HepG2 (cell line): Measurements from ENCODE around the gene NOM1. TPM values are rescaled to one million over a fixed set of nuclear protein-coding genes. Genes with fewer than 3 reads are reported as not detected.

Experiments used
- ATAC-seq: fragments of 200-7000 bp; cut with Tn5 transposase; 3 replicates; pipeline ENCODE4 v1.9.1; 2020; ENCODE audit warnings: mild to moderate bottlenecking, moderate library complexity
- BruUV-seq: library from RNA; stranded (reverse); fragments of 400-500 nt; replicated peaks from 2 replicates; lab custom pipeline; 2021; lab: Mats Ljungman, UMichigan
- CTCF ChIA-PET: fragments of 300-600 bp; formaldehyde crosslinking; extraction: SDS; loops from one replicate; lab custom pipeline; 2021; ENCODE audit warnings: low total read pairs, inconsistent platforms, low intra/inter-chr PET ratio; lab: Yijun Ruan, JAX
- POLR2A ChIA-PET: fragments of 350-600 bp; sonication (Branson Sonifier 250); formaldehyde crosslinking; loops from one replicate; lab custom pipeline; 2020; ENCODE audit warnings: antibody characterized with exemption, inconsistent platforms; lab: Yijun Ruan, JAX
- DNase-seq: peaks from one replicate; pipeline ENCODE4 v3.0.0-alpha.2; 2015; ENCODE audit warnings: low spot score
- FAIRE-seq: peaks from 3 replicates; lab custom pipeline; 2011; peaks lifted over from hg19 to GRCh38; lab: Jason Lieb, UNC
- H2AFZ ChIP-seq: one replicate; pipeline ENCODE4 v1.6.1; 2011; ENCODE audit warnings: low read length, inconsistent platforms
- H3K27ac ChIP-seq: fragments of 300-600 bp; 3 replicates; pipeline ENCODE4 v1.8.0; 2011; ENCODE audit warnings: mixed run types, mild to moderate bottlenecking, mixed read lengths, low read length, inconsistent platforms; ENCODE audit not compliant: insufficient read depth; ENCODE audit errors: extremely low read length
- H3K27me3 ChIP-seq, 2 experiments: fragments of 200-600 bp in 1 of 2; 2 replicates in 1 of 2; 3 replicates in 1 of 2; pipeline versions ENCODE4 v1.6.0 to v1.8.0; 2011; ENCODE audit warnings: low read length in 2 of 2, mild to moderate bottlenecking in 2 of 2, moderate library complexity in 2 of 2, inconsistent platforms in 1 of 2; ENCODE audit not compliant: insufficient read depth in 2 of 2, control insufficient read depth in 1 of 2
- H3K36me3 ChIP-seq, 2 experiments: fragments of 200-600 bp in 1 of 2; replicated peaks in 1 of 2; 2 replicates in 1 of 2; 3 replicates in 1 of 2; pipeline versions ENCODE4 v1.5.1 to v1.8.0; 2011; ENCODE audit warnings: low read length in 2 of 2, inconsistent platforms in 1 of 2; ENCODE audit not compliant: insufficient read depth in 2 of 2, control insufficient read depth in 1 of 2
- H3K4me1 ChIP-seq: 2 replicates; pipeline ENCODE4 v1.5.1; 2012; ENCODE audit warnings: low read length, inconsistent platforms; ENCODE audit not compliant: insufficient read depth
- H3K4me2 ChIP-seq: 2 replicates; pipeline ENCODE4 v1.6.0; 2011; ENCODE audit warnings: low read depth, low read length, inconsistent platforms
- H3K4me3 ChIP-seq, 3 experiments: fragments of 200-600 bp in 1 of 3; sonication (generic), shearing (Covaris generic) in 1 of 3; replicated peaks in 1 of 3; 2 replicates each; pipeline ENCODE4 v1.5.1; 2011 to 2016; ENCODE audit warnings: low read length in 3 of 3, inconsistent platforms in 2 of 3, low read depth in 2 of 3, mild to moderate bottlenecking in 2 of 3, control low read depth in 1 of 3, mixed read lengths in 1 of 3; ENCODE audit not compliant: insufficient read depth in 1 of 3
- H3K79me2 ChIP-seq: one replicate; pipeline ENCODE4 v1.6.1; 2011; ENCODE audit warnings: low read length, inconsistent platforms; ENCODE audit not compliant: insufficient read depth
- H3K9ac ChIP-seq: 2 replicates; pipeline ENCODE4 v1.6.0; 2011; ENCODE audit warnings: mild to moderate bottlenecking, low read depth, low read length, inconsistent platforms; ENCODE audit not compliant: insufficient read depth
- H3K9me3 ChIP-seq: 2 replicates; pipeline ENCODE4 v1.5.1; 2012; ENCODE audit warnings: mild to moderate bottlenecking, low read length
- H4K20me1 ChIP-seq: 2 replicates; pipeline ENCODE4 v1.6.0; 2011; ENCODE audit warnings: inconsistent platforms, mild to moderate bottlenecking, low read length, moderate library complexity; ENCODE audit not compliant: insufficient read depth
- AGO2 ChIP-seq: fragments of 200-400 bp; formaldehyde crosslinking; optimal IDR thresholded peaks from 2 replicates; pipeline ENCODE3; 2017; ENCODE audit warnings: mild to moderate bottlenecking, low read depth, low read length, moderate library complexity
- HOXA7 ChIP-seq: sonication (generic); formaldehyde crosslinking; IDR thresholded peaks from 2 replicates; pipeline ENCODE4 v1.8.1; 2022; ENCODE audit warnings: mild to moderate bottlenecking, missing genetic modification reagents, moderate library complexity
- MEF2D ChIP-seq: sonication (generic); formaldehyde crosslinking; IDR thresholded peaks from 2 replicates; pipeline ENCODE4 v1.5.1; 2020; ENCODE audit warnings: mild to moderate bottlenecking, missing genetic modification reagents
- ONECUT2 ChIP-seq: sonication (generic); formaldehyde crosslinking; IDR thresholded peaks from 2 replicates; pipeline ENCODE4 v1.4.0; 2020; ENCODE audit warnings: missing genetic modification reagents
- ZBTB38 ChIP-seq: sonication (generic); formaldehyde crosslinking; IDR thresholded peaks from 2 replicates; pipeline ENCODE4 v1.5.1; 2020; ENCODE audit warnings: mild to moderate bottlenecking, missing genetic modification reagents
- ZZZ3 ChIP-seq: sonication (generic); formaldehyde crosslinking; IDR thresholded peaks from 2 replicates; pipeline ENCODE4 v1.4.0; 2020; ENCODE audit warnings: missing genetic modification reagents, mild to moderate bottlenecking, borderline replicate concordance
- WGBS: methylation state at CpG from one replicate; pipeline ENCODE4 v1.1.6; 2017; ENCODE audit warnings: low lambda C conversion rate; 5-methylcytosine and 5-hydroxymethylcytosine counted together
- in situ Hi-C: cut with HindIII; loops from 2 replicates; pipeline ENCODE4 v1.10.0; 2017; ENCODE audit warnings: low pct_unique_long_range_greater_than_20kb; ENCODE audit not compliant: extremely low pct_ligation_motif_present
- intact Hi-C: fragments of 100-400 bp; cut with micrococcal nuclease; formaldehyde crosslinking; loops from one replicate; pipeline ENCODE4 v1.10.0; 2022; ENCODE audit not compliant: unreplicated experiment
- polyA plus RNA-seq, 8 experiments: library from polyadenylated mRNA; depleted of rRNA in 3 of 8; stranded (reverse) in 7 of 8; unstranded in 1 of 8; fragments of >200 nt; fragmentation: Illumina TruSeq in 4 of 8; extraction: Trizol in 4 of 8; gene quantifications; 2 replicates each; pipeline versions ENCODE4 v1.2.1 to v1.2.3, GENCODE V29; 2011 to 2016; ENCODE audit warnings: low read depth in 4 of 8, missing spikeins in 1 of 8, mixed read lengths in 1 of 8; ENCODE audit not compliant: insufficient read depth in 1 of 8
- total RNA-seq, 5 experiments: library from RNA; depleted of rRNA; stranded (reverse); fragments of >200 nt; fragmentation: Illumina TruSeq; extraction: Trizol; gene quantifications; 2 replicates each; pipeline ENCODE4 v1.2.3, GENCODE V29; 2016; ENCODE audit warnings: low read depth in 1 of 5
- TF ChIP-seq, protein P1 (sequence below): sonication (generic); formaldehyde crosslinking; IDR thresholded peaks from 2 replicates; pipeline ENCODE4 v1.8.0; 2022; ENCODE audit warnings: mild to moderate bottlenecking, missing genetic modification reagents, moderate library complexity
- TF ChIP-seq, protein P2 (sequence below): sonication (generic); formaldehyde crosslinking; IDR thresholded peaks from 2 replicates; pipeline ENCODE4 v1.4.0; 2020; ENCODE audit warnings: missing genetic modification reagents
- TF ChIP-seq, protein P3 (sequence below): sonication (generic); formaldehyde crosslinking; IDR thresholded peaks from 2 replicates; pipeline ENCODE4 v1.9.0; 2021; ENCODE audit warnings: missing genetic modification reagents, borderline replicate concordance
- TF ChIP-seq, protein P4 (sequence below): IDR thresholded peaks from 2 replicates; pipeline ENCODE4 v1.6.1; 2016; ENCODE audit warnings: missing biosample characterization, missing genetic modification reagents, low read depth

The NOM1 gene
- total and polyA plus RNA-seq, 2 of the 13 experiments (the other 11 are each of a cell fraction or from before 2014, with no cell fraction given): 14.2 to 26.2 TPM

DNA sequence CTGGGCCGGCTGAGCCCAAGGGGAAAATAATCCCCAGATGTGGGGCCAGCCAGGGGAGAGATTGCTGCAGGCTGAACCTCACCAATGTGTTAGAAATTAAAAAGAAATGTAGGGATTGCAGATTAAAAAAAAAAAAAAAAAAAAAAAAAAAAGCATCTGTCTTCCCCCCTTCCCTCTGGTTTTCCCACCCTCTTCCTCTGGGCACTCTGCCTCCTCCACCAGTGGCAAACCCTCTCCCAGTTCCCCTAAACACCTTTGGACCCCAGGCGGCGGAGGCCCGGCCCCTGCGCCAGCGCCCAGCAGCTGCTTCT is 53.9 kb downstream of the NOM1 start (continued):
- TF ChIP-seq, protein P1, sequence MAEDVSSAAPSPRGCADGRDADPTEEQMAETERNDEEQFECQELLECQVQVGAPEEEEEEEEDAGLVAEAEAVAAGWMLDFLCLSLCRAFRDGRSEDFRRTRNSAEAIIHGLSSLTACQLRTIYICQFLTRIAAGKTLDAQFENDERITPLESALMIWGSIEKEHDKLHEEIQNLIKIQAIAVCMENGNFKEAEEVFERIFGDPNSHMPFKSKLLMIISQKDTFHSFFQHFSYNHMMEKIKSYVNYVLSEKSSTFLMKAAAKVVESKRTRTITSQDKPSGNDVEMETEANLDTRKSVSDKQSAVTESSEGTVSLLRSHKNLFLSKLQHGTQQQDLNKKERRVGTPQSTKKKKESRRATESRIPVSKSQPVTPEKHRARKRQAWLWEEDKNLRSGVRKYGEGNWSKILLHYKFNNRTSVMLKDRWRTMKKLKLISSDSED: no peak
- TF ChIP-seq ONECUT2 (CRISPR knock-in tag) (no peak), HOXA7 (no peak), MEF2D (CRISPR knock-in tag) (no peak), ZZZ3 (CRISPR knock-in tag) (no peak)

DNA sequence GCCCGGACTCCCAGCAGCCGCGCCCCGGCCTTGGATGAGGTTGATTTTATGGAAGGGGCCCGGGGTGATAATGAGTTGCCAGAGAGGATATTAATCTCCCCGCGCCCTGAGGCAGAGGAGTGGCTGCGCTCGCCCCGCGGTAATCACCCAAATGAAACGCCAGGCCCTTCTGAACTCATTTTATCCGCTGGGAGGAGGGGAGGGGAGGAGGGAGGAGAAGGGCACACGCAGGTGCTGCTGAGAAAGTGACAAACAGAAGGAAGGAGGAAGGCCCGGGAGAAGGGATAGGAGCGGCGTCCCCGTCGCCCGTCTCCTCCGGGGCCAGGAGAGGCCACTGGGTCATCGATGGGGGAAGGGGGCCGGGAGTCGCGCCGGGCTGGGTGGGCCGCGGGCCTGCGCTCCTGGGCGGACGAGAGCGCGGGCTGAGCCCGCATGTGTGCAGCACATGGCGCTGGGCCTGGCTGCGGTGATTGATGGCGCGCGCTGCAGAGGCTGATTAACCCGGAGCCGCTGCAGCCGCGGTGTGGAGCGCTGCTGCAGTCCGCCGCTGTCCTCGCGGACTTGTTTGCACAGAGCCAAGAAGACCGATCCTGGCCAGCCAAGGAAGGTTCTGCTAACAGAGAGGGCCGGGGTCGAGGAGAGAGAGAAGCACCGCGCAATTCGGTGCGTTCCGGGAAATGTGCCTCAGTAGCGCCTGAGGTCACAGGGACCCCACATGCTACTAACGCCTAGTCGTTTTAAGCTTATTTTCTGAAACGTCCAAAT is 54.4 kb downstream of the NOM1 start:
- intact Hi-C loops (no loop called here), in situ Hi-C loops (no loop called here)
- DNase-seq (no peak), ATAC-seq (no peak), FAIRE-seq (no peak)
- H3K9ac ChIP-seq: no peak overlapping the region
- TF ChIP-seq, protein P2, sequence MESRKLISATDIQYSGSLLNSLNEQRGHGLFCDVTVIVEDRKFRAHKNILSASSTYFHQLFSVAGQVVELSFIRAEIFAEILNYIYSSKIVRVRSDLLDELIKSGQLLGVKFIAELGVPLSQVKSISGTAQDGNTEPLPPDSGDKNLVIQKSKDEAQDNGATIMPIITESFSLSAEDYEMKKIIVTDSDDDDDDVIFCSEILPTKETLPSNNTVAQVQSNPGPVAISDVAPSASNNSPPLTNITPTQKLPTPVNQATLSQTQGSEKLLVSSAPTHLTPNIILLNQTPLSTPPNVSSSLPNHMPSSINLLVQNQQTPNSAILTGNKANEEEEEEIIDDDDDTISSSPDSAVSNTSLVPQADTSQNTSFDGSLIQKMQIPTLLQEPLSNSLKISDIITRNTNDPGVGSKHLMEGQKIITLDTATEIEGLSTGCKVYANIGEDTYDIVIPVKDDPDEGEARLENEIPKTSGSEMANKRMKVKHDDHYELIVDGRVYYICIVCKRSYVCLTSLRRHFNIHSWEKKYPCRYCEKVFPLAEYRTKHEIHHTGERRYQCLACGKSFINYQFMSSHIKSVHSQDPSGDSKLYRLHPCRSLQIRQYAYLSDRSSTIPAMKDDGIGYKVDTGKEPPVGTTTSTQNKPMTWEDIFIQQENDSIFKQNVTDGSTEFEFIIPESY: peak; percentile 82
- TF ChIP-seq ZBTB38 (CRISPR knock-in tag): peak; percentile 55; the same call in 1 of the 2 replicates
- TF ChIP-seq AGO2: peak; percentile 39
- TF ChIP-seq, protein P3, sequence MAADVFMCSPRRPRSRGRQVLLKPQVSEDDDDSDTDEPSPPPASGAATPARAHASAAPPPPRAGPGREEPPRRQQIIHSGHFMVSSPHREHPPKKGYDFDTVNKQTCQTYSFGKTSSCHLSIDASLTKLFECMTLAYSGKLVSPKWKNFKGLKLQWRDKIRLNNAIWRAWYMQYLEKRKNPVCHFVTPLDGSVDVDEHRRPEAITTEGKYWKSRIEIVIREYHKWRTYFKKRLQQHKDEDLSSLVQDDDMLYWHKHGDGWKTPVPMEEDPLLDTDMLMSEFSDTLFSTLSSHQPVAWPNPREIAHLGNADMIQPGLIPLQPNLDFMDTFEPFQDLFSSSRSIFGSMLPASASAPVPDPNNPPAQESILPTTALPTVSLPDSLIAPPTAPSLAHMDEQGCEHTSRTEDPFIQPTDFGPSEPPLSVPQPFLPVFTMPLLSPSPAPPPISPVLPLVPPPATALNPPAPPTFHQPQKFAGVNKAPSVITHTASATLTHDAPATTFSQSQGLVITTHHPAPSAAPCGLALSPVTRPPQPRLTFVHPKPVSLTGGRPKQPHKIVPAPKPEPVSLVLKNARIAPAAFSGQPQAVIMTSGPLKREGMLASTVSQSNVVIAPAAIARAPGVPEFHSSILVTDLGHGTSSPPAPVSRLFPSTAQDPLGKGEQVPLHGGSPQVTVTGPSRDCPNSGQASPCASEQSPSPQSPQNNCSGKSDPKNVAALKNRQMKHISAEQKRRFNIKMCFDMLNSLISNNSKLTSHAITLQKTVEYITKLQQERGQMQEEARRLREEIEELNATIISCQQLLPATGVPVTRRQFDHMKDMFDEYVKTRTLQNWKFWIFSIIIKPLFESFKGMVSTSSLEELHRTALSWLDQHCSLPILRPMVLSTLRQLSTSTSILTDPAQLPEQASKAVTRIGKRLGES (CRISPR knock-in tag): no peak
- TF ChIP-seq, protein P4, sequence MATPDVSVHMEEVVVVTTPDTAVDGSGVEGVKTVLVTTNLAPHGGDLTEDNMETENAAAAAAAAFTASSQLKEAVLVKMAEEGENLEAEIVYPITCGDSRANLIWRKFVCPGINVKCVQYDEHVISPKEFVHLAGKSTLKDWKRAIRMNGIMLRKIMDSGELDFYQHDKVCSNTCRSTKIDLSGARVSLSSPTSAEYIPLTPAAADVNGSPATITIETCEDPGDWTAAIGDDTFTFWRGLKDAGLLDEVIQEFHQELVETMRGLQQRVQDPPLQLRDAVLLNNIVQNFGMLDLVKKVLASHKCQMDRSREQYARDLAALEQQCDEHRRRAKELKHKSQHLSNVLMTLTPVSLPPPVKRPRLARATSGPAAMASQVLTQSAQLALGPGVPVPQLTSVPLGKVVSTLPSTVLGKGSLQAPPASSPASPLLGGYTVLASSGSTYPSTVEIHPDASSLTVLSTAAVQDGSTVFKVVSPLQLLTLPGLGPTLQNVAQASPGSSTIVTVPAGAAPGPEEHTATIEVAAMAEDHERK: no peak
- no TSS peak for BruUV-seq
- H4K20me1 ChIP-seq: peaks cover 6% of the 10 kb centered on the region
- H3K79me2 ChIP-seq: peaks cover 10% of the 10 kb centered on the region
- WGBS: 73% methylated on average over 51 of the region's 60 CpGs
- H3K36me3 ChIP-seq: peaks cover 0 to 6% of the 10 kb centered on the region in 2 experiments; a peak in 1 of 5 replicates
- CTCF ChIA-PET: no interaction called here
- POLR2A ChIA-PET: no interaction called here
- no peak overlapping the region for H3K4me3 ChIP-seq
- no peak overlapping the region for H3K27ac ChIP-seq
- H3K4me2 ChIP-seq: no peak overlapping the region
- no peaks in the 10 kb centered on the region for H3K9me3 ChIP-seq
- H2AFZ ChIP-seq: no peak overlapping the region
- peaks cover 0 to 24% of the 10 kb centered on the region in 2 experiments; a peak in 4 of 5 replicates for H3K27me3 ChIP-seq
- H3K4me1 ChIP-seq: peaks cover 34% of the 10 kb centered on the region
